Gastrocnemius medialis (tissue), 4 donors: ENCODE data around the gene MAGI1. TPM values are rescaled to one million over a fixed set of nuclear protein-coding genes. Genes with fewer than 3 reads are reported as not detected.

Experiments
- ATAC-seq, 2 donors: fragments of 150-250 bp; one replicate each; pipeline ENCODE4 v1.9.1; 2016
- DNase-seq, 2 donors: peaks; one replicate each; pipeline ENCODE4 v3.0.0-alpha.2; 2019
- H3K27ac ChIP-seq, 4 donors: fragments of 200-600 bp; sonication (generic); 1 replicate in 1 of 4; 2 replicates in 3 of 4; pipeline ENCODE4 v1.5.1; 2016 to 2018; ENCODE audit warnings: mild to moderate bottlenecking in 2 of 4, moderate library complexity in 1 of 4
- H3K27me3 ChIP-seq, 3 donors: fragments of 200-600 bp; sonication (generic) in 2 of 3; 1 replicate in 1 of 3; 2 replicates in 2 of 3; pipeline versions ENCODE4 v1.5.1 to v1.6.0; 2016 to 2019; ENCODE audit warnings: mild to moderate bottlenecking in 1 of 3, moderate library complexity in 1 of 3
- H3K36me3 ChIP-seq, 2 donors: fragments of 200-600 bp; sonication (generic) in 1 of 2; one replicate each; pipeline ENCODE4 v1.5.1; 2017 to 2018
- H3K4me1 ChIP-seq, 2 donors: fragments of 200-600 bp; sonication (generic) in 1 of 2; one replicate each; pipeline ENCODE4 v1.5.1; 2016 to 2017; ENCODE audit warnings: mild to moderate bottlenecking in 2 of 2
- H3K4me3 ChIP-seq, 4 donors: fragments of 200-600 bp; sonication (generic) in 3 of 4; 1 replicate in 1 of 4; 2 replicates in 3 of 4; pipeline ENCODE4 v1.5.1; 2016 to 2019; ENCODE audit warnings: mild to moderate bottlenecking in 2 of 4
- H3K9me3 ChIP-seq, 3 donors: fragments of 200-600 bp; sonication (generic) in 2 of 3; 1 replicate in 1 of 3; 2 replicates in 2 of 3; pipeline ENCODE4 v1.5.1; 2016 to 2019
- CTCF ChIP-seq, 5 experiments: fragments of 450-650 bp in 3 of 5; fragments of 200-600 bp in 2 of 5; sonication (generic) in 2 of 5; IDR thresholded peaks in 4 of 5; conservative IDR thresholded peaks in 1 of 5; 1 replicate in 4 of 5; 2 replicates in 1 of 5; pipeline ENCODE4 v1.5.1; 2016 to 2019; ENCODE audit warnings: antibody characterized with exemption in 5 of 5, mild to moderate bottlenecking in 3 of 5, moderate library complexity in 3 of 5
- POLR2A ChIP-seq, 2 donors: fragments of 450-650 bp; IDR thresholded peaks; one replicate each; pipeline ENCODE4 v1.6.1; 2017; ENCODE audit warnings: antibody characterized with exemption in 2 of 2, mild to moderate bottlenecking in 2 of 2, moderate library complexity in 2 of 2
- in situ Hi-C, 4 donors: fragments of 200-750 bp; cut with MboI; loops; one replicate each; pipeline versions ENCODE4 v1.15.0 to v1.8.0; 2017; ENCODE audit warnings: low sequenced_read_pairs in 4 of 4
- intact Hi-C: fragments of 100-400 bp; cut with DNase I; formaldehyde crosslinking; loops from one replicate; pipeline ENCODE4 v1.15.1; 2023; ENCODE audit warnings: low total_unique reads
- total RNA-seq, 4 donors: library from RNA; depleted of rRNA; stranded (reverse); fragments of >200 nt; gene quantifications; one replicate each; pipeline versions ENCODE4 v1.1.0 to v1.2.3, GENCODE V29; 2016

The MAGI1 gene
- total RNA-seq, 4 donors from 2014 or later: 2.6 to 7.5 (median 3.9) TPM

GRCh38 chr3:65328148-65328547, 710.6 kb downstream of the MAGI1 start:
- no peaks in the 10 kb centered on the region for H3K27me3 ChIP-seq
- in situ Hi-C loops (no loop called here), intact Hi-C loops (no loop called here)
- H3K9me3 ChIP-seq: no peaks in the 10 kb centered on the region
- no peaks in the 10 kb centered on the region for H3K4me1 ChIP-seq
- no peaks in the 10 kb centered on the region for H3K36me3 ChIP-seq
- DNase-seq: no peak
- no peak for TF ChIP-seq POLR2A (IDR thresholded peaks at IDR 0.05)
- TF ChIP-seq CTCF (IDR thresholded peaks at IDR 0.05 in 4 of 5, conservative IDR thresholded peaks at IDR 0.05 in 1 of 5): no peak
- H3K4me3 ChIP-seq: no peak overlapping the region
- no peak overlapping the region for H3K27ac ChIP-seq
- ATAC-seq: no peak

GRCh38 chr3:65326574-65326973, 712.1 kb downstream of the MAGI1 start:
- TF ChIP-seq POLR2A (IDR thresholded peaks at IDR 0.05) (no peak), CTCF (IDR thresholded peaks at IDR 0.05 in 4 of 5, conservative IDR thresholded peaks at IDR 0.05 in 1 of 5) (no peak)
- H3K27me3 ChIP-seq: no peaks in the 10 kb centered on the region
- no peak overlapping the region for H3K4me3 ChIP-seq
- intact Hi-C loops: no loop called here
- ATAC-seq: no peak
- no peak for DNase-seq
- H3K36me3 ChIP-seq: no peaks in the 10 kb centered on the region
- in situ Hi-C loops: no loop called here
- H3K27ac ChIP-seq: no peak overlapping the region
- no peaks in the 10 kb centered on the region for H3K9me3 ChIP-seq
- H3K4me1 ChIP-seq: no peaks in the 10 kb centered on the region

- intact Hi-C loops: no loop called here
- ATAC-seq: no peak
Measured at GRCh38 chr3:65322910-65323309, 715.8 kb downstream of the MAGI1 start.

GRCh38 chr3:65318231-65318630, 720.5 kb downstream of the MAGI1 start:
- no peaks in the 10 kb centered on the region for H3K27me3 ChIP-seq
- DNase-seq (no peak), ATAC-seq (no peak)
- H3K4me1 ChIP-seq: no peaks in the 10 kb centered on the region
- in situ Hi-C loops: no loop called here
- intact Hi-C loops: no loop called here
- TF ChIP-seq POLR2A (IDR thresholded peaks at IDR 0.05) (no peak), CTCF (IDR thresholded peaks at IDR 0.05 in 4 of 5, conservative IDR thresholded peaks at IDR 0.05 in 1 of 5) (no peak)
- no peak overlapping the region for H3K27ac ChIP-seq
- no peaks in the 10 kb centered on the region for H3K9me3 ChIP-seq
- H3K36me3 ChIP-seq: no peaks in the 10 kb centered on the region
- H3K4me3 ChIP-seq: no peak overlapping the region

More at GRCh38 chr3:65322910-65323309, 715.8 kb downstream of the MAGI1 start:
- H3K36me3 ChIP-seq: no peaks in the 10 kb centered on the region
- no peaks in the 10 kb centered on the region for H3K9me3 ChIP-seq
- DNase-seq: no peak
- in situ Hi-C loops: no loop called here
- no peak overlapping the region for H3K4me3 ChIP-seq
- TF ChIP-seq POLR2A (IDR thresholded peaks at IDR 0.05) (no peak), CTCF (IDR thresholded peaks at IDR 0.05 in 4 of 5, conservative IDR thresholded peaks at IDR 0.05 in 1 of 5) (no peak)
- no peaks in the 10 kb centered on the region for H3K27me3 ChIP-seq
- no peak overlapping the region for H3K27ac ChIP-seq
- H3K4me1 ChIP-seq: no peaks in the 10 kb centered on the region

- Histone ChIP-seq H3K36me3 (no peaks in the 10 kb centered on the region), H3K4me3 (no peak overlapping the region), H3K4me1 (no peaks in the 10 kb centered on the region), H3K27me3 (no peaks in the 10 kb centered on the region), H3K9me3 (no peaks in the 10 kb centered on the region), H3K27ac (no peak overlapping the region)
- no peak for TF ChIP-seq POLR2A (IDR thresholded peaks at IDR 0.05)
- TF ChIP-seq CTCF (IDR thresholded peaks at IDR 0.05 in 4 of 5, conservative IDR thresholded peaks at IDR 0.05 in 1 of 5): no peak
- DNase-seq: no peak
- intact Hi-C loops: no loop called here
- in situ Hi-C loops: no loop called here
- no peak for ATAC-seq
Measured at GRCh38 chr3:65314916-65315315, 723.8 kb downstream of the MAGI1 start.
